ENCODE results near the gene GZMA.

- TF ChIP-seq CTCF (IDR thresholded peaks at IDR 0.05) (no peak), POLR2A (IDR thresholded peaks at IDR 0.05) (no peak)
Measured at GRCh38 chr5:55140908-55141665, 38.6 kb downstream of the GZMA start.
